K562 (cell line): ENCODE measurements around the gene P3H1. TPM values are rescaled to one million over a fixed set of nuclear protein-coding genes. Genes with fewer than 3 reads are reported as not detected.

Experiments used
- CHD7 ChIP-seq: fragments of 200-600 bp; sonication (generic); IDR thresholded peaks from one replicate; pipeline ENCODE4 v1.6.1; 2012; ENCODE audit warnings: mild to moderate bottlenecking, low read depth, low read length, inconsistent platforms
- GABPB2 ChIP-seq: fragments of 250-450 bp; sonication (Bioruptor Pico); conservative IDR thresholded peaks from 2 replicates; pipeline ENCODE4 v1.5.1; 2021; ENCODE audit warnings: mild to moderate bottlenecking
- IRF2 ChIP-seq: sonication (generic); formaldehyde crosslinking; IDR thresholded peaks from 2 replicates; pipeline ENCODE4 v1.8.1; 2022; ENCODE audit warnings: mild to moderate bottlenecking, missing genetic modification reagents
- MYC ChIP-seq, 2 experiments: fragments of 250-450 bp in 1 of 2; sonication (Bioruptor Pico) in 1 of 2; IDR thresholded peaks; 2 replicates each; pipeline versions ENCODE4 v1.5.1 to v1.6.1; 2012 to 2021; ENCODE audit warnings: low read depth in 2 of 2, borderline replicate concordance in 1 of 2, improper control_type of control experiment in 1 of 2, low read length in 1 of 2, mild to moderate bottlenecking in 1 of 2, moderate library complexity in 1 of 2
- NRF1 ChIP-seq, 2 experiments: fragments of 450-650 bp; IDR thresholded peaks in 1 of 2; conservative IDR thresholded peaks in 1 of 2; 2 replicates each; pipeline ENCODE4 v1.6.1; 2014; ENCODE audit warnings: mild to moderate bottlenecking in 2 of 2
- PHF8 ChIP-seq: fragments of 200-600 bp; sonication (generic); IDR thresholded peaks from 2 replicates; pipeline ENCODE4 v1.6.1; 2012; ENCODE audit warnings: mixed run types, mild to moderate bottlenecking, inconsistent platforms, low read length, moderate library complexity, borderline replicate concordance
- PPARD ChIP-seq: fragments of 250-450 bp; sonication (Bioruptor Pico); IDR thresholded peaks from 2 replicates; pipeline ENCODE4 v1.8.0; 2022; ENCODE audit warnings: inconsistent platforms, mild to moderate bottlenecking, moderate library complexity
- RFX5 ChIP-seq: IDR thresholded peaks from 2 replicates; pipeline ENCODE4 v1.6.1; 2011; ENCODE audit warnings: low read depth, mild to moderate bottlenecking, improper control_type of control experiment, low read length
- RUNX1 ChIP-seq: sonication (generic); IDR thresholded peaks from 2 replicates; pipeline ENCODE4 v1.6.1; 2016; ENCODE audit warnings: antibody characterized with exemption, low read depth
- SMARCC2 ChIP-seq: fragments of 450-650 bp; IDR thresholded peaks from 2 replicates; pipeline ENCODE4 v1.6.1; 2017; ENCODE audit warnings: antibody characterized with exemption, moderate library complexity, mild to moderate bottlenecking, low read depth
- SRSF7 ChIP-seq: fragments of 200-400 bp; formaldehyde crosslinking; optimal IDR thresholded peaks from 2 replicates; pipeline ENCODE3; 2017; ENCODE audit warnings: mild to moderate bottlenecking, low read depth, low read length
- ZNF133 ChIP-seq: fragments of 250-450 bp; sonication (Bioruptor Pico); IDR thresholded peaks from 2 replicates; pipeline ENCODE4 v1.4.0; 2020; ENCODE audit warnings: mild to moderate bottlenecking
- polyA plus RNA-seq, 8 experiments: library from polyadenylated mRNA; depleted of rRNA in 4 of 8; stranded (reverse) in 5 of 8; unstranded in 3 of 8; fragments of >200 nt; fragmentation: Nextera tagmentation in 2 of 8; fragmentation: Illumina TruSeq in 1 of 8; extraction: Ambion mirVana in 2 of 8; extraction: Trizol in 1 of 8; gene quantifications; 2 replicates each; pipeline versions ENCODE4 v1.2.1 to v1.2.3, GENCODE V29; 2011 to 2014; ENCODE audit warnings: inconsistent platforms in 1 of 8, missing spikeins in 1 of 8
- total RNA-seq, 7 experiments: library from RNA; depleted of rRNA in 6 of 7; stranded (reverse); fragments of >200 nt in 6 of 7; fragmentation: Illumina TruSeq in 2 of 7; extraction: Trizol in 2 of 7; gene quantifications; 2 replicates each; pipeline versions ENCODE4 v1.2.1 to v1.2.3, GENCODE V29; 2011 to 2021; ENCODE audit warnings: low replicate concordance in 1 of 7
- TF ChIP-seq, protein P1 (sequence below): sonication (generic); formaldehyde crosslinking; IDR thresholded peaks from 2 replicates; pipeline ENCODE4 v1.5.0; 2020; ENCODE audit warnings: missing genetic modification reagents
- TF ChIP-seq, protein P2 (sequence below): sonication (generic); formaldehyde crosslinking; IDR thresholded peaks from 2 replicates; pipeline ENCODE4 v1.8.1; 2023; ENCODE audit warnings: mild to moderate bottlenecking, missing genetic modification reagents, moderate library complexity

The P3H1 gene
- total and polyA plus RNA-seq, 9 of the 15 experiments (the other 6 are each of a cell fraction or from before 2014, with no cell fraction given), result 1.7 to 81.7 (median 45.7) TPM

- no peak for TF ChIP-seq PHF8
- no peak for TF ChIP-seq IRF2 (CRISPR knock-in tag)
- peak; percentile 36; the same call in 1 of the 2 replicates for TF ChIP-seq MYC (IDR thresholded peaks at IDR 0.05; ENCODE audit: low read depth, low read length)
- TF ChIP-seq MYC (CRISPR knock-in tag; IDR thresholded peaks at IDR 0.05; ENCODE audit: borderline replicate concordance, low read depth), result no peak
- no peak for TF ChIP-seq SMARCC2
- no peak for TF ChIP-seq CHD7
- TF ChIP-seq RFX5, result peak; percentile 76
- TF ChIP-seq, protein P1, sequence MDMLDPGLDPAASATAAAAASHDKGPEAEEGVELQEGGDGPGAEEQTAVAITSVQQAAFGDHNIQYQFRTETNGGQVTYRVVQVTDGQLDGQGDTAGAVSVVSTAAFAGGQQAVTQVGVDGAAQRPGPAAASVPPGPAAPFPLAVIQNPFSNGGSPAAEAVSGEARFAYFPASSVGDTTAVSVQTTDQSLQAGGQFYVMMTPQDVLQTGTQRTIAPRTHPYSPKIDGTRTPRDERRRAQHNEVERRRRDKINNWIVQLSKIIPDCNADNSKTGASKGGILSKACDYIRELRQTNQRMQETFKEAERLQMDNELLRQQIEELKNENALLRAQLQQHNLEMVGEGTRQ, result no peak
- no peak for TF ChIP-seq SRSF7
- TF ChIP-seq, protein P2, sequence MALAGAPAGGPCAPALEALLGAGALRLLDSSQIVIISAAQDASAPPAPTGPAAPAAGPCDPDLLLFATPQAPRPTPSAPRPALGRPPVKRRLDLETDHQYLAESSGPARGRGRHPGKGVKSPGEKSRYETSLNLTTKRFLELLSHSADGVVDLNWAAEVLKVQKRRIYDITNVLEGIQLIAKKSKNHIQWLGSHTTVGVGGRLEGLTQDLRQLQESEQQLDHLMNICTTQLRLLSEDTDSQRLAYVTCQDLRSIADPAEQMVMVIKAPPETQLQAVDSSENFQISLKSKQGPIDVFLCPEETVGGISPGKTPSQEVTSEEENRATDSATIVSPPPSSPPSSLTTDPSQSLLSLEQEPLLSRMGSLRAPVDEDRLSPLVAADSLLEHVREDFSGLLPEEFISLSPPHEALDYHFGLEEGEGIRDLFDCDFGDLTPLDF (CRISPR knock-in tag), result no peak
- TF ChIP-seq NRF1 (conservative IDR thresholded peaks at IDR 0.05 in 1 of 2, IDR thresholded peaks at IDR 0.05 in 1 of 2), result no peak
- TF ChIP-seq PPARD, result no peak
- TF ChIP-seq GABPB2 (CRISPR knock-in tag), result no peak
- no peak for TF ChIP-seq ZNF133 (CRISPR knock-in tag)
- no peak for TF ChIP-seq RUNX1
Measured at GRCh38 chr1:42730002-42730401, 36.8 kb downstream of the P3H1 start (continued).
